GM06990 (cell line): Measurements from ENCODE around the gene CACNA1C.

ENCODE experiments used
- DNase-seq: peaks from one replicate; pipeline ENCODE4 v3.0.0-alpha.2; 2011; ENCODE audit not compliant: insufficient read length; ENCODE audit errors: extremely low read depth
- H3K27me3 ChIP-seq: replicated peaks from 2 replicates; pipeline ENCODE4 v1.6.0; 2011; ENCODE audit warnings: low read length; ENCODE audit not compliant: control insufficient read depth, insufficient read depth
- H3K36me3 ChIP-seq: 2 replicates; pipeline ENCODE4 v1.5.1; 2011; ENCODE audit warnings: low read length; ENCODE audit not compliant: control insufficient read depth, insufficient read depth
- H3K4me3 ChIP-seq: replicated peaks from 2 replicates; pipeline ENCODE4 v1.5.1; 2011; ENCODE audit warnings: low read depth, mild to moderate bottlenecking, control low read depth, low read length
- CTCF ChIP-seq: IDR thresholded peaks from 2 replicates; pipeline ENCODE4 v1.5.1; 2011; ENCODE audit warnings: low read length, control low read depth, mild to moderate bottlenecking, inconsistent platforms; ENCODE audit not compliant: insufficient read depth, poor library complexity, severe bottlenecking

CACNA1C gene

GRCh38 chr12:2609020-2609419 lies 556.2 kb downstream of the CACNA1C start:
- Histone ChIP-seq H3K4me3 (no peak overlapping the region), H3K36me3 (no peaks in the 10 kb centered on the region), H3K27me3 (no peaks in the 10 kb centered on the region; the same call in 1 of the 2 replicates)
- DNase-seq = no peak
- TF ChIP-seq CTCF = no peak

DNA sequence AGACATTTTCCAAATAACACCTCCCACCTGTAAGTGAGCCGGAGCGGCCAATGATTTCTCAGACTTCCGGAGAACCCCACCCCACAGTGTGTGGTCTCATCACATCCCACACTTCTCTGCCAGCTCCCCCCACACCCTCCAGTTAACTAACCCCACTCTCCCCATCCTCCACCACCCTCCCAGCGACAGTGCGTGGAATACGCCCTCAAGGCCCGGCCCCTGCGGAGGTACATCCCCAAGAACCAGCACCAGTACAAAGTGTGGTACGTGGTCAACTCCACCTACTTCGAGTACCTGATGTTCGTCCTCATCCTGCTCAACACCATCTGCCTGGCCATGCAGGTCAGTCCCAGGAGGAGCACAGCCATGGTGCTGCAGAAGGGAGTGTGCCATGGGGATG lies 557.6 kb downstream of the CACNA1C start:
- no peaks in the 10 kb centered on the region for H3K36me3 ChIP-seq
- TF ChIP-seq CTCF = no peak
- no peak for DNase-seq
- no peak overlapping the region for H3K4me3 ChIP-seq
- no peaks in the 10 kb centered on the region; the same call in 1 of the 2 replicates for H3K27me3 ChIP-seq

GRCh38 chr12:2613326-2614073 lies 560.7 kb downstream of the CACNA1C start:
- no peak for DNase-seq
- TF ChIP-seq CTCF = no peak
- no peaks in the 10 kb centered on the region for H3K36me3 ChIP-seq
- no peak overlapping the region for H3K4me3 ChIP-seq
- no peaks in the 10 kb centered on the region; the same call in 1 of the 2 replicates for H3K27me3 ChIP-seq

- Histone ChIP-seq H3K4me3 (no peak overlapping the region), H3K36me3 (no peaks in the 10 kb centered on the region), H3K27me3 (no peaks in the 10 kb centered on the region; the same call in 1 of the 2 replicates)
- no peak for TF ChIP-seq CTCF
- DNase-seq = no peak
Observed at GRCh38 chr12:2614341-2614740, 561.6 kb downstream of the CACNA1C start.

DNA sequence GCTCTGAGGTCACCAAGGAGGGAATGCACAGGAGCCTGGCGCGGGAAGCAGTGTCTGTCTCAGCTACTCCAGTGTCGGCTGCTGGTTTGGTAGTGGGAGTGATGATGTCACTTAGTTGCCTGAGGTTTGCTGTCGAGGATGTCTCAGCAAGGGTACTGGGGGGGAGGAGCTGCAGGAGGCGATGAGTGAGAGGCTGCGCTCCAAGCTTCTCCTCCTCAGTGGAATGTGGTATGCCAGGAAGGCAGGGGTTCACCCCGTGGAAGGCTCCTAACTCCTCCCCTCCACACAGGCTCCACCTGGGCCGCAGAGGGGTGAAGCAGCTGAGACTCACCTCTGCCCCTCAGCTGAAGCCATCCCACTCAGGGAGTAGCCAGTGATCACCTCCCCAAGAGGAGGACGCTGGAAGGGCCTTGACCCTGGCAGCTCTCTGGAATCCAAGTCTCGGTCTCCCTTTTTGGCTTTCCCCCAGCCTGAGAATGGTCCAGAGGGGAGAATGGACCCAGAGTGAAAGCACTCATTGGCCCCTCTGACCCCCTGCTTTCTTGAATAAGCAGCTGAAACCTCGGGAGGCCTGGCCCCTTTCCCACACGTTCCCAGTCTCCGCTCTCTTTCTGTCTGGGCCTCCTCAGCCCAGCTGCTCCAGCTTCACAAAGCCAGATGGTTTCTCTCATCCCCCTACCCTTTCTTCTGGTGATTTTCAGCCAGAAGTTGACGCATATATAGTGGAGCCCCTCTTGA lies 563.0 kb downstream of the CACNA1C start:
- no peak for DNase-seq
- no peak for TF ChIP-seq CTCF
- Histone ChIP-seq H3K27me3 (no peaks in the 10 kb centered on the region; the same call in 1 of the 2 replicates), H3K36me3 (no peaks in the 10 kb centered on the region), H3K4me3 (no peak overlapping the region)
